Effector CD8-positive, alpha-beta T cell (primary cell): ENCODE measurements around the gene CYP27C1.

Experiments used
- DNase-seq: peaks from one replicate; lab custom pipeline; 2025; lab: John Stamatoyannopoulos, UW

CYP27C1 gene

GRCh38 chr2:127150996-127151395 lies 69.1 kb downstream of the CYP27C1 start:
- DNase-seq, result no peak

GRCh38 chr2:127149384-127149783 lies 70.7 kb downstream of the CYP27C1 start:
- DNase-seq, result no peak

- DNase-seq, result no peak
Measured at GRCh38 chr2:127146820-127147502, 73.1 kb downstream of the CYP27C1 start.

- DNase-seq, result no peak
Measured at GRCh38 chr2:127146071-127146725, 73.9 kb downstream of the CYP27C1 start.

GRCh38 chr2:127145280-127145895 lies 74.7 kb downstream of the CYP27C1 start:
- no peak for DNase-seq

GRCh38 chr2:127143841-127144782 lies 76.0 kb downstream of the CYP27C1 start:
- no peak for DNase-seq

GRCh38 chr2:127142663-127143630 lies 77.2 kb downstream of the CYP27C1 start:
- DNase-seq, result no peak

GRCh38 chr2:127140538-127140937 lies 79.6 kb downstream of the CYP27C1 start:
- DNase-seq, result no peak

GRCh38 chr2:127139766-127140165 lies 80.3 kb downstream of the CYP27C1 start:
- no peak for DNase-seq

GRCh38 chr2:127138281-127138680 lies 81.8 kb downstream of the CYP27C1 start:
- DNase-seq, result no peak

- no peak for DNase-seq
Measured at GRCh38 chr2:127137741-127138140, 82.4 kb downstream of the CYP27C1 start.

- DNase-seq, result no peak
Measured at GRCh38 chr2:127137225-127137624, 82.9 kb downstream of the CYP27C1 start.

- DNase-seq, result no peak
Measured at GRCh38 chr2:127134833-127135830, 85.0 kb downstream of the CYP27C1 start.

GRCh38 chr2:127134235-127134634 lies 85.9 kb downstream of the CYP27C1 start:
- no peak for DNase-seq
